Adrenal gland (tissue), 12 donors: Measurements from ENCODE around the gene PLOD2. TPM values are rescaled to one million over a fixed set of nuclear protein-coding genes. Genes with fewer than 3 reads are reported as not detected.

Source experiments
- DNase-seq, 7 donors: peaks; one replicate each; pipeline ENCODE4 v3.0.0-alpha.2; 2019 to 2020
- H3K27ac ChIP-seq, 5 donors: fragments of 200-600 bp; sonication (generic) in 4 of 5; 1 replicate in 3 of 5; 2 replicates in 2 of 5; pipeline versions ENCODE4 v1.5.1 to v1.8.0; 2016 to 2020; ENCODE audit warnings: mild to moderate bottlenecking in 1 of 5
- H3K27me3 ChIP-seq: fragments of 200-600 bp; 2 replicates; pipeline ENCODE4 v1.8.0; 2021
- H3K36me3 ChIP-seq, 2 donors: fragments of 200-600 bp; replicated peaks in 1 of 2; 1 replicate in 1 of 2; 2 replicates in 1 of 2; pipeline versions ENCODE4 v1.5.1 to v1.8.0; 2018 to 2022
- H3K4me1 ChIP-seq, 2 donors: fragments of 200-600 bp; replicated peaks in 1 of 2; 1 replicate in 1 of 2; 2 replicates in 1 of 2; pipeline versions ENCODE4 v1.5.1 to v1.8.0; 2018 to 2021
- H3K4me3 ChIP-seq, 4 donors: fragments of 200-600 bp; sonication (generic) in 3 of 4; one replicate each; pipeline ENCODE4 v1.5.1; 2016 to 2018
- H3K9me3 ChIP-seq, 3 donors: fragments of 200-600 bp; sonication (generic) in 1 of 3; replicated peaks in 1 of 3; 1 replicate in 2 of 3; 2 replicates in 1 of 3; pipeline versions ENCODE4 v1.5.1 to v1.8.0; 2016 to 2021
- CTCF ChIP-seq, 6 experiments: fragments of 450-650 bp in 4 of 6; fragments of 200-600 bp in 2 of 6; sonication (generic) in 1 of 6; IDR thresholded peaks; 1 replicate in 5 of 6; 2 replicates in 1 of 6; pipeline versions ENCODE4 v1.5.1 to v1.8.0; 2016 to 2021; ENCODE audit warnings: antibody characterized with exemption in 6 of 6, mild to moderate bottlenecking in 2 of 6, moderate library complexity in 1 of 6
- POLR2A ChIP-seq, 2 donors: fragments of 450-650 bp; IDR thresholded peaks; one replicate each; pipeline ENCODE4 v1.6.1; 2017; ENCODE audit warnings: antibody characterized with exemption in 2 of 2, mild to moderate bottlenecking in 2 of 2, moderate library complexity in 1 of 2
- WGBS, 4 donors: extraction: QIAGEN DNeasy Blood & Tissue Kit in 2 of 4; methylation state at CpG; one replicate each; pipeline versions ENCODE4 v1.1.5 to v1.1.7; 2013 to 2017; 5-methylcytosine and 5-hydroxymethylcytosine counted together
- intact Hi-C, 2 donors: fragments of 100-400 bp; cut with DNase I; formaldehyde crosslinking; loops; one replicate each; pipeline versions ENCODE4 v1.14.1 to v1.15.0; 2022 to 2023
- polyA plus RNA-seq, 3 donors: library from polyadenylated mRNA; stranded (reverse); fragments of 200-250 nt in 2 of 3; fragments of 350-450 nt in 1 of 3; fragmentation: Illumina TruSeq in 1 of 3; extraction: RNeasy Lipid Tissue Mini Kit (QIAGEN cat#74804) in 1 of 3; gene quantifications; one replicate each; pipeline ENCODE4 v1.2.3, GENCODE V29; 2013 to 2014
- total RNA-seq, 9 donors: library from RNA; depleted of rRNA in 4 of 9; stranded (reverse); fragments of >200 nt in 4 of 9; fragments of 120-200 nt in 1 of 9; fragmentation: NEBNext Ultra II Directional in 1 of 9; extraction: Animal tissue kit (Norgen Biotek cat#: 25700) in 1 of 9; gene quantifications; one replicate each; pipeline versions ENCODE4 v1.1.0 to v1.2.4, GENCODE V29; 2013 to 2023
- donor health status: healthy with polysubstance abuse.
- donor health status: Bipolar disorder and iron deficiency.
- donor health status: DM: yes; HTN: yes; CAD: no.
- donor health status: DM: no; HTN: no; CAD: no.
- donor health status: DM: no; HTN: no; CAD: no.
- donor health status: DM: yes; HTN: yes; CAD: no.

The PLOD2 gene
- total and polyA plus RNA-seq, 12 donors = 23.1 to 79.0 (median 41.7) TPM

DNA sequence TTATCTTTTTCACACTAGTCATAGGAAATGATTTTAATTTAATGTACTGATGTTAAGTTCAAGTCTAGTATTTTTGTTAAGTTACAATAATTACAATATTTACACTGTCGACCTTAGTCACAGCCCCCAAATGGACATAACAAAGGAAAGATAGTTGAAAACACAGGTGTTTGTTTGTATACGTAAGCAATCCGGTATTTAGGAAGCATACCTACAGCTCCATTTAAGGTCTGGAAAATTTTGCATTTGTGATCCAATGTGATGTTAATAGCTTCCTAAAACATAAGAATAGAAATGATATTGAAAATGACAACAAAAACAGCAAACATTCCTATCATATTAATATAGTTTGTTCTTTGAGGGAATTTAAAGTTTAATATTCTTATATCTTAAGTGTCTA is 56.9 kb downstream of the PLOD2 start:
- Histone ChIP-seq H3K4me1 (no peaks in the 10 kb centered on the region), H3K4me3 (no peak overlapping the region), H3K36me3 (no peaks in the 10 kb centered on the region), H3K9me3 (no peaks in the 10 kb centered on the region), H3K27me3 (no peaks in the 10 kb centered on the region), H3K27ac (no peak overlapping the region)
- 93 to 97% (median 94%) methylated on average over 3 of the region's 3 CpGs for WGBS, 4 donors
- TF ChIP-seq POLR2A (IDR thresholded peaks at IDR 0.05) (no peak), CTCF (IDR thresholded peaks at IDR 0.05) (no peak)
- intact Hi-C loops = no loop called here
- no peak for DNase-seq

GRCh38 chr3:146102885-146103284 is 58.1 kb downstream of the PLOD2 start:
- Histone ChIP-seq H3K4me3 (no peak overlapping the region), H3K27ac (no peak overlapping the region), H3K9me3 (no peaks in the 10 kb centered on the region), H3K4me1 (no peaks in the 10 kb centered on the region), H3K36me3 (no peaks in the 10 kb centered on the region), H3K27me3 (no peaks in the 10 kb centered on the region)
- intact Hi-C loops = no loop called here
- WGBS, 4 donors = 88 to 98% (median 90%) methylated on average over 3 of the region's 3 CpGs
- no peak for DNase-seq
- TF ChIP-seq POLR2A (IDR thresholded peaks at IDR 0.05) (no peak), CTCF (IDR thresholded peaks at IDR 0.05) (no peak)

- Histone ChIP-seq H3K4me1 (no peaks in the 10 kb centered on the region), H3K27me3 (no peaks in the 10 kb centered on the region), H3K27ac (no peak overlapping the region), H3K4me3 (no peak overlapping the region), H3K9me3 (no peaks in the 10 kb centered on the region), H3K36me3 (no peaks in the 10 kb centered on the region)
- TF ChIP-seq CTCF (IDR thresholded peaks at IDR 0.05) (no peak), POLR2A (IDR thresholded peaks at IDR 0.05) (no peak)
- 90 to 98% (median 94%) methylated on average over 2 of the region's 2 CpGs for WGBS, 4 donors
- intact Hi-C loops = no loop called here
- DNase-seq = no peak
These were observed 59.4 kb downstream of the PLOD2 start for GRCh38 chr3:146101538-146101937.

DNA sequence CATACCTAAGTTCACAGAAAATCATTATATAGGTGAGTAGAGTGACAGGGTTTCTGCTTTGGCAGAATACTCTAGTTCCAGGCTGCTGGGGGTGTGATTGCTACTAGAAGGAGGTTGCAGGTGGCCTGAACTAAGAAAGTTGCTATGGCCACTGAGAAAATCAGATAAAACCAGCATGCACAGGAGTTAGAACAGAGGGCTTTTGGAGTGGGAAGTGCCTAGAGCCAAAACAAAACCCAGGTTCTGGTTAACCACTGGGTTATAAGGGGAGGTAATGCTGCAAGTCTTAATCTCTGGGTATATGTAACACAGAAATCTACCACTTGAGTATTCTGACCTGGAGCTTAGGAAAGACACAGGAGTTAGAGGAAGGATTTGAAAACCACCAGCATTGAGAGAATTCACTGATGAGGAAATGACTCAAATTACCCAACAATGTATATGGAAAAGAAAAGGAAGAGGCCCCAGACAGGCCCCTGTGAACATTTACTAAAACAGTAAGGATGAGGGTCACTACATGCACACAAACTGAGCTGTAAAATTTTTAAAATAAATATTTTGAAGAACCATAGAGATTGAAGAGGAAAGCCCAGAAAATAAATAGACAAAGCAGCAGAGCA is 60.0 kb downstream of the PLOD2 start:
- Histone ChIP-seq H3K9me3 (no peaks in the 10 kb centered on the region), H3K4me3 (no peak overlapping the region), H3K4me1 (no peaks in the 10 kb centered on the region), H3K36me3 (no peaks in the 10 kb centered on the region), H3K27ac (no peak overlapping the region), H3K27me3 (no peaks in the 10 kb centered on the region)
- no peak for DNase-seq
- intact Hi-C loops = no loop called here
- no peak for TF ChIP-seq POLR2A (IDR thresholded peaks at IDR 0.05)
- no peak for TF ChIP-seq CTCF (IDR thresholded peaks at IDR 0.05)
